ENCODE data around the gene TFR2. TPM values are rescaled to one million over a fixed set of nuclear protein-coding genes. Genes with fewer than 3 reads are reported as not detected.
A peak's percentile ranks its signal among the peaks of the same experiment; 100 is the strongest.

The TFR2 gene
- total and polyA plus RNA-seq, 9 of the 15 experiments (the other 6 are each of a cell fraction or from before 2014, with no cell fraction given): 3.8 to 123 (median 51.1) TPM

DNA sequence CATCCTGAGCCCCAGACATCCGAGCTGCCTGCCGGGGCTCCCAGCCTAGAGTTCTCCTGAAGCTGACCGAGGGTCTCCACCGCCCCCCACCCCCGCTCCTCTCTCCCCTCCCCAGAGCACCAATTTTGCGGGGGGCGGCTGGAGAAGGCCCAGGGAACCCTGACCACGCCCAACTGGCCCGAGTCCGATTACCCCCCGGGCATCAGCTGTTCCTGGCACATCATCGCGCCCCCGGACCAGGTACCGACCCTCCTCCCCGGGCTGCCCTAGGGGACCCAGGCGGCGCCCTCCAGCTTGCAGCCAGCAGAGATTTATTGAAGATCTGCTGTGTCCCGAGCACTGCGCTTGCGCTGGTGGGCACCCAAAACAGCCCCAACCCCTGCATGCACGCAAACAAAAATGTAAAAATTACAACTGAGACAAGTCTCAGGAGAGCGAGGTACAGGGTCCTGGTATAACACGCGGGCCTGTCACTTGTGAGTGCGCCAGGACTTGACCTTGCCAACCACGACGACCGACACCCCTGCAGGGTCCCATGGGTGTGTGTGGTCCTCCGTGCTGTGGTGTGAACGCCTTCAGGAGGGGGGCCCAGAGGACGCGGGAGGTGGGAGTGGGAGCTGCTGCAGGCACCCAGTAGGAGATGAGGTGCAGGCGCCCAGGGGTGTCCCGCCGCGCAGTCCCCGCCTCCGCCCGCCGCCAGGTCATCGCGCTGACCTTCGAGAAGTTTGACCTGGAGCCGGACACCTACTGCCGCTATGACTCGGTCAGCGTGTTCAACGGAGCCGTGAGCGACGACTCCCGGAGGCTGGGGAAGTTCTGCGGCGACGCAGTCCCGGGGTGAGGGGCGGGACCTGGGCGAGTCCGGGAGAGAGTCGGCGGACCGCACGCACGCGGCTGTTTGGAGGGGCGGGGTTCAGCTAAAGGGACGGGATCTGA lies 36.1 kb downstream of the TFR2 start (continued):
- TF ChIP-seq, protein P1, sequence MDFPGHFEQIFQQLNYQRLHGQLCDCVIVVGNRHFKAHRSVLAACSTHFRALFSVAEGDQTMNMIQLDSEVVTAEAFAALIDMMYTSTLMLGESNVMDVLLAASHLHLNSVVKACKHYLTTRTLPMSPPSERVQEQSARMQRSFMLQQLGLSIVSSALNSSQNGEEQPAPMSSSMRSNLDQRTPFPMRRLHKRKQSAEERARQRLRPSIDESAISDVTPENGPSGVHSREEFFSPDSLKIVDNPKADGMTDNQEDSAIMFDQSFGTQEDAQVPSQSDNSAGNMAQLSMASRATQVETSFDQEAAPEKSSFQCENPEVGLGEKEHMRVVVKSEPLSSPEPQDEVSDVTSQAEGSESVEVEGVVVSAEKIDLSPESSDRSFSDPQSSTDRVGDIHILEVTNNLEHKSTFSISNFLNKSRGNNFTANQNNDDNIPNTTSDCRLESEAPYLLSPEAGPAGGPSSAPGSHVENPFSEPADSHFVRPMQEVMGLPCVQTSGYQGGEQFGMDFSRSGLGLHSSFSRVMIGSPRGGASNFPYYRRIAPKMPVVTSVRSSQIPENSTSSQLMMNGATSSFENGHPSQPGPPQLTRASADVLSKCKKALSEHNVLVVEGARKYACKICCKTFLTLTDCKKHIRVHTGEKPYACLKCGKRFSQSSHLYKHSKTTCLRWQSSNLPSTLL (IDR thresholded peaks at IDR 0.05): 0 out of 2 replicates have a peak, but pooled peaks have one; percentile 1
- TF ChIP-seq ZNF24 (IDR thresholded peaks at IDR 0.05): no peak
- TF ChIP-seq, protein P2, sequence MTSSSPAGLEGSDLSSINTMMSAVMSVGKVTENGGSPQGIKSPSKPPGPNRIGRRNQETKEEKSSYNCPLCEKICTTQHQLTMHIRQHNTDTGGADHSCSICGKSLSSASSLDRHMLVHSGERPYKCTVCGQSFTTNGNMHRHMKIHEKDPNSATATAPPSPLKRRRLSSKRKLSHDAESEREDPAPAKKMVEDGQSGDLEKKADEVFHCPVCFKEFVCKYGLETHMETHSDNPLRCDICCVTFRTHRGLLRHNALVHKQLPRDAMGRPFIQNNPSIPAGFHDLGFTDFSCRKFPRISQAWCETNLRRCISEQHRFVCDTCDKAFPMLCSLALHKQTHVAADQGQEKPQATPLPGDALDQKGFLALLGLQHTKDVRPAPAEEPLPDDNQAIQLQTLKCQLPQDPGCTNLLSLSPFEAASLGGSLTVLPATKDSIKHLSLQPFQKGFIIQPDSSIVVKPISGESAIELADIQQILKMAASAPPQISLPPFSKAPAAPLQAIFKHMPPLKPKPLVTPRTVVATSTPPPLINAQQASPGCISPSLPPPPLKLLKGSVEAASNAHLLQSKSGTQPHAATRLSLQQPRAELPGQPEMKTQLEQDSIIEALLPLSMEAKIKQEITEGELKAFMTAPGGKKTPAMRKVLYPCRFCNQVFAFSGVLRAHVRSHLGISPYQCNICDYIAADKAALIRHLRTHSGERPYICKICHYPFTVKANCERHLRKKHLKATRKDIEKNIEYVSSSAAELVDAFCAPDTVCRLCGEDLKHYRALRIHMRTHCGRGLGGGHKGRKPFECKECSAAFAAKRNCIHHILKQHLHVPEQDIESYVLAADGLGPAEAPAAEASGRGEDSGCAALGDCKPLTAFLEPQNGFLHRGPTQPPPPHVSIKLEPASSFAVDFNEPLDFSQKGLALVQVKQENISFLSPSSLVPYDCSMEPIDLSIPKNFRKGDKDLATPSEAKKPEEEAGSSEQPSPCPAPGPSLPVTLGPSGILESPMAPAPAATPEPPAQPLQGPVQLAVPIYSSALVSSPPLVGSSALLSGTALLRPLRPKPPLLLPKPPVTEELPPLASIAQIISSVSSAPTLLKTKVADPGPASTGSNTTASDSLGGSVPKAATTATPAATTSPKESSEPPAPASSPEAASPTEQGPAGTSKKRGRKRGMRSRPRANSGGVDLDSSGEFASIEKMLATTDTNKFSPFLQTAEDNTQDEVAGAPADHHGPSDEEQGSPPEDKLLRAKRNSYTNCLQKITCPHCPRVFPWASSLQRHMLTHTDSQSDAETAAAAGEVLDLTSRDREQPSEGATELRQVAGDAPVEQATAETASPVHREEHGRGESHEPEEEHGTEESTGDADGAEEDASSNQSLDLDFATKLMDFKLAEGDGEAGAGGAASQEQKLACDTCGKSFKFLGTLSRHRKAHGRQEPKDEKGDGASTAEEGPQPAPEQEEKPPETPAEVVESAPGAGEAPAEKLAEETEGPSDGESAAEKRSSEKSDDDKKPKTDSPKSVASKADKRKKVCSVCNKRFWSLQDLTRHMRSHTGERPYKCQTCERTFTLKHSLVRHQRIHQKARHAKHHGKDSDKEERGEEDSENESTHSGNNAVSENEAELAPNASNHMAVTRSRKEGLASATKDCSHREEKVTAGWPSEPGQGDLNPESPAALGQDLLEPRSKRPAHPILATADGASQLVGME (CRISPR knock-in tag; IDR thresholded peaks at IDR 0.05): 0 out of 2 replicates have a peak, but pooled peaks have one; percentile 16
- no peak for TF ChIP-seq HDAC2 (IDR thresholded peaks at IDR 0.05)
- TF ChIP-seq ZEB2 (IDR thresholded peaks at IDR 0.05): 0 out of 2 replicates have a peak, but pooled peaks have one; percentile 6
- TF ChIP-seq, protein P3, sequence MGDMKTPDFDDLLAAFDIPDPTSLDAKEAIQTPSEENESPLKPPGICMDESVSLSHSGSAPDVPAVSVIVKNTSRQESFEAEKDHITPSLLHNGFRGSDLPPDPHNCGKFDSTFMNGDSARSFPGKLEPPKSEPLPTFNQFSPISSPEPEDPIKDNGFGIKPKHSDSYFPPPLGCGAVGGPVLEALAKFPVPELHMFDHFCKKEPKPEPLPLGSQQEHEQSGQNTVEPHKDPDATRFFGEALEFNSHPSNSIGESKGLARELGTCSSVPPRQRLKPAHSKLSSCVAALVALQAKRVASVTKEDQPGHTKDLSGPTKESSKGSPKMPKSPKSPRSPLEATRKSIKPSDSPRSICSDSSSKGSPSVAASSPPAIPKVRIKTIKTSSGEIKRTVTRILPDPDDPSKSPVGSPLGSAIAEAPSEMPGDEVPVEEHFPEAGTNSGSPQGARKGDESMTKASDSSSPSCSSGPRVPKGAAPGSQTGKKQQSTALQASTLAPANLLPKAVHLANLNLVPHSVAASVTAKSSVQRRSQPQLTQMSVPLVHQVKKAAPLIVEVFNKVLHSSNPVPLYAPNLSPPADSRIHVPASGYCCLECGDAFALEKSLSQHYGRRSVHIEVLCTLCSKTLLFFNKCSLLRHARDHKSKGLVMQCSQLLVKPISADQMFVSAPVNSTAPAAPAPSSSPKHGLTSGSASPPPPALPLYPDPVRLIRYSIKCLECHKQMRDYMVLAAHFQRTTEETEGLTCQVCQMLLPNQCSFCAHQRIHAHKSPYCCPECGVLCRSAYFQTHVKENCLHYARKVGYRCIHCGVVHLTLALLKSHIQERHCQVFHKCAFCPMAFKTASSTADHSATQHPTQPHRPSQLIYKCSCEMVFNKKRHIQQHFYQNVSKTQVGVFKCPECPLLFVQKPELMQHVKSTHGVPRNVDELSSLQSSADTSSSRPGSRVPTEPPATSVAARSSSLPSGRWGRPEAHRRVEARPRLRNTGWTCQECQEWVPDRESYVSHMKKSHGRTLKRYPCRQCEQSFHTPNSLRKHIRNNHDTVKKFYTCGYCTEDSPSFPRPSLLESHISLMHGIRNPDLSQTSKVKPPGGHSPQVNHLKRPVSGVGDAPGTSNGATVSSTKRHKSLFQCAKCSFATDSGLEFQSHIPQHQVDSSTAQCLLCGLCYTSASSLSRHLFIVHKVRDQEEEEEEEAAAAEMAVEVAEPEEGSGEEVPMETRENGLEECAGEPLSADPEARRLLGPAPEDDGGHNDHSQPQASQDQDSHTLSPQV (IDR thresholded peaks at IDR 0.05): no peak; the same call in 1 of the 2 replicates
- TF ChIP-seq KDM1A (IDR thresholded peaks at IDR 0.05): peak in 1 of 2 experiments; percentile 62; a peak in 3 of 4 replicates
- TF ChIP-seq RCOR1 (IDR thresholded peaks at IDR 0.05; ENCODE audit: borderline replicate concordance in 1 of 2, low read depth in 2 of 2, low read length in 2 of 2): peak in 1 of 2 experiments; percentile 2; a peak in 1 of 4 replicates
- peak; percentile 6 for TF ChIP-seq PCBP1 (IDR thresholded peaks at IDR 0.05; ENCODE audit: low read depth, low read length, poor library complexity, severe bottlenecking)
- peak; percentile 68 for TF ChIP-seq POLR2G (IDR thresholded peaks at IDR 0.05; ENCODE audit: low read depth, low read length)
- TF ChIP-seq HMG20B (CRISPR knock-in tag; IDR thresholded peaks at IDR 0.05): no peak
- TF ChIP-seq CBX1 (IDR thresholded peaks at IDR 0.05; ENCODE audit: low read depth): peak; percentile 12; the same call in 1 of the 2 replicates
- peak; percentile 93 for TF ChIP-seq ESRRA (IDR thresholded peaks at IDR 0.05; ENCODE audit: borderline replicate concordance, low read depth)
- TF ChIP-seq MYNN (IDR thresholded peaks at IDR 0.05): no peak
- no peak for TF ChIP-seq MYNN (CRISPR knock-in tag; IDR thresholded peaks at IDR 0.05)

Measured in K562 (cell line).